Caco-2 (cell line): ENCODE results near the gene JPH3. TPM values are rescaled to one million over a fixed set of nuclear protein-coding genes. Genes with fewer than 3 reads are reported as not detected.

Experiments
- BruUV-seq: library from RNA; stranded (reverse); fragments of 400-500 nt; replicated peaks from 2 replicates; lab custom pipeline; 2021; lab: Mats Ljungman, UMichigan
- CTCF ChIA-PET: fragments of 300-600 bp; sonication (Branson Sonifier 250); formaldehyde crosslinking; loops from one replicate; lab custom pipeline; 2022; ENCODE audit warnings: antibody characterized with exemption; lab: Charles Lee
- POLR2A ChIA-PET: fragments of 300-600 bp; sonication (Branson Sonifier 250); formaldehyde crosslinking; loops from one replicate; lab custom pipeline; 2022; ENCODE audit warnings: antibody characterized with exemption; lab: Charles Lee
- DNase-seq, 2 experiments: peaks; one replicate each; pipeline versions ENCODE4 v3.0.0 to v3.0.0-alpha.2; 2020 to 2022
- H3K27me3 ChIP-seq: replicated peaks from 2 replicates; pipeline ENCODE4 v1.6.0; 2011; ENCODE audit warnings: low read length; ENCODE audit not compliant: control insufficient read depth, insufficient read depth
- H3K36me3 ChIP-seq: 2 replicates; pipeline ENCODE4 v1.5.1; 2011; ENCODE audit warnings: low read length; ENCODE audit not compliant: control insufficient read depth, insufficient read depth
- H3K4me1 ChIP-seq: fragments of 250-450 bp; sonication (Bioruptor Pico); 2 replicates; pipeline ENCODE4 v1.5.1; 2020; ENCODE audit warnings: mild to moderate bottlenecking
- H3K4me3 ChIP-seq: 2 replicates; pipeline ENCODE4 v1.5.1; 2011; ENCODE audit warnings: low read depth, mild to moderate bottlenecking, control low read depth, low read length
- H3K9me3 ChIP-seq: fragments of 250-450 bp; sonication (Bioruptor Pico); 2 replicates; pipeline ENCODE4 v1.5.1; 2020; ENCODE audit warnings: mild to moderate bottlenecking, moderate library complexity
- H3K27ac Mint-ChIP-seq: one replicate; pipeline ENCODE4 v1.8.0; 2022; ENCODE audit warnings: mixed read lengths; ENCODE audit not compliant: unreplicated experiment
- H3K27me3 Mint-ChIP-seq: one replicate; pipeline ENCODE4 v1.8.0; 2022; ENCODE audit warnings: mixed read lengths; ENCODE audit not compliant: insufficient read depth, unreplicated experiment
- H3K36me3 Mint-ChIP-seq: one replicate; pipeline ENCODE4 v1.8.0; 2022; ENCODE audit warnings: mild to moderate bottlenecking, mixed read lengths; ENCODE audit not compliant: insufficient read depth, unreplicated experiment
- H3K4me1 Mint-ChIP-seq: one replicate; pipeline ENCODE4 v1.8.0; 2022; ENCODE audit warnings: low read depth, mixed read lengths; ENCODE audit not compliant: unreplicated experiment
- H3K4me3 Mint-ChIP-seq: one replicate; pipeline ENCODE4 v1.8.0; 2022; ENCODE audit warnings: mild to moderate bottlenecking, moderate library complexity, mixed read lengths; ENCODE audit not compliant: unreplicated experiment
- H3K9me3 Mint-ChIP-seq: one replicate; pipeline ENCODE4 v1.8.0; 2022; ENCODE audit warnings: mixed read lengths; ENCODE audit not compliant: unreplicated experiment
- intact Hi-C: fragments of 100-400 bp; cut with micrococcal nuclease; formaldehyde crosslinking; loops from one replicate; pipeline ENCODE4 v1.10.0; 2022; ENCODE audit not compliant: unreplicated experiment
- total RNA-seq: library from RNA; stranded (reverse); gene quantifications from 2 replicates; pipeline ENCODE4 v1.2.3, GENCODE V29; 2022
- TF ChIP-seq, protein P1 (sequence below), 2 experiments: fragments of 200-600 bp in 1 of 2; IDR thresholded peaks; 1 replicate in 1 of 2; 2 replicates in 1 of 2; pipeline versions ENCODE4 v1.5.1 to v1.8.0; 2011 to 2022; ENCODE audit warnings: antibody characterized with exemption in 1 of 2, control low read depth in 1 of 2, inconsistent platforms in 1 of 2, low read depth in 1 of 2, low read length in 1 of 2, mild to moderate bottlenecking in 1 of 2, moderate library complexity in 1 of 2; ENCODE audit not compliant: insufficient read depth in 1 of 2, severe bottlenecking in 1 of 2, unreplicated experiment in 1 of 2

Gene JPH3
- total RNA-seq, 1 experiment from 2014 or later: 4.8 TPM

DNA sequence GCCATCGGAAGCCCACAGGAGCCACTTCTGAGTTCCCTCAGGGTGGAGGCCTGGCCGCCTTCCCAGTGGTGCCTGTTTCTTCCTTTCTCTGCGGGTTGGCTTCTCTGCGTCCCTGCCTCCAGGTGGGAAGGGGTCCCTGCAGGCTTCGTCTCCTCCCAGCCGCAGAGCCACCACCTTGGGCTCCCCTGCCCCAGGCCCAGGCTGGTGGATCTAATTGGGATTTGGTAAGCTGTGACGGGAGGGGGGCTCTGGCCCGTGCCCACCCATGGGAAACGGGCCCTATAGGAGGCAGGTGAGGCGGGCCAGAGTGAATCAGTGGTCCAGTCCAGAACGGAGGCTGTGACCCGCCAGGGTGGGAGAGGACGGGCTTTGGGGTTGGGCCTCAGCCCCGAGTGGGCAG, 32.1 kb downstream of the JPH3 start:
- no peaks in the 10 kb centered on the region for H3K36me3 Mint-ChIP-seq
- H3K27me3 Mint-ChIP-seq: peaks cover 31% of the 10 kb centered on the region
- H3K9me3 Mint-ChIP-seq: peaks cover 23% of the 10 kb centered on the region
- TF ChIP-seq, protein P1, sequence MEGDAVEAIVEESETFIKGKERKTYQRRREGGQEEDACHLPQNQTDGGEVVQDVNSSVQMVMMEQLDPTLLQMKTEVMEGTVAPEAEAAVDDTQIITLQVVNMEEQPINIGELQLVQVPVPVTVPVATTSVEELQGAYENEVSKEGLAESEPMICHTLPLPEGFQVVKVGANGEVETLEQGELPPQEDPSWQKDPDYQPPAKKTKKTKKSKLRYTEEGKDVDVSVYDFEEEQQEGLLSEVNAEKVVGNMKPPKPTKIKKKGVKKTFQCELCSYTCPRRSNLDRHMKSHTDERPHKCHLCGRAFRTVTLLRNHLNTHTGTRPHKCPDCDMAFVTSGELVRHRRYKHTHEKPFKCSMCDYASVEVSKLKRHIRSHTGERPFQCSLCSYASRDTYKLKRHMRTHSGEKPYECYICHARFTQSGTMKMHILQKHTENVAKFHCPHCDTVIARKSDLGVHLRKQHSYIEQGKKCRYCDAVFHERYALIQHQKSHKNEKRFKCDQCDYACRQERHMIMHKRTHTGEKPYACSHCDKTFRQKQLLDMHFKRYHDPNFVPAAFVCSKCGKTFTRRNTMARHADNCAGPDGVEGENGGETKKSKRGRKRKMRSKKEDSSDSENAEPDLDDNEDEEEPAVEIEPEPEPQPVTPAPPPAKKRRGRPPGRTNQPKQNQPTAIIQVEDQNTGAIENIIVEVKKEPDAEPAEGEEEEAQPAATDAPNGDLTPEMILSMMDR (IDR thresholded peaks at IDR 0.05; ENCODE audit: insufficient read depth in 1 of 2, low read depth in 1 of 2, low read length in 1 of 2, severe bottlenecking in 1 of 2, unreplicated experiment in 1 of 2): no peak
- no peak for DNase-seq
- H3K4me1 Mint-ChIP-seq: peaks cover 9% of the 10 kb centered on the region
- intact Hi-C loops: no loop called here
- no peak overlapping the region for H3K27ac Mint-ChIP-seq
- H3K4me3 Mint-ChIP-seq: no peak overlapping the region
- peaks cover 18% of the 10 kb centered on the region for H3K9me3 ChIP-seq
- ChIA-PET CTCF (interaction anchor here (2.2 to 3.8 kb wide), 4 partner anchors 14 to 173 kb away, joined by 21 to 187 read pairs (median 34); no protein-coding TSS in a partner anchor), POLR2A (interaction anchor here (0.6 kb wide), 1 partner anchor 57 kb away, joined by 3 read pairs; no protein-coding TSS in a partner anchor)
- no TSS peak for BruUV-seq
- H3K36me3 ChIP-seq: no peaks in the 10 kb centered on the region
- H3K4me1 ChIP-seq: peaks cover 7% of the 10 kb centered on the region; the same call in 1 of the 2 replicates
- H3K4me3 ChIP-seq: no peak overlapping the region
- H3K27me3 ChIP-seq: 0 out of 2 replicates have a peak, but pooled peaks cover 2% of the 10 kb centered on the region

- Histone ChIP-seq H3K9me3 (peaks cover 14% of the 10 kb centered on the region), H3K4me3 (peak overlapping the region; percentile 28), H3K4me1 (peaks cover 7% of the 10 kb centered on the region; the same call in 1 of the 2 replicates), H3K36me3 (no peaks in the 10 kb centered on the region), H3K27me3 (no peaks in the 10 kb centered on the region)
- peak; percentile 67 to 75 for DNase-seq
- intact Hi-C loops: loop anchor here (1.0 to 5.0 kb wide), 5 partner anchors 47 to 243 kb away; partner anchors contain the start of gene MAP1LC3B
- Mint-ChIP-seq H3K27me3 (peaks cover 31% of the 10 kb centered on the region), H3K4me3 (peak overlapping the region; percentile 66), H3K27ac (no peak overlapping the region), H3K4me1 (peaks cover 9% of the 10 kb centered on the region), H3K9me3 (peaks cover 17% of the 10 kb centered on the region), H3K36me3 (no peaks in the 10 kb centered on the region)
- TF ChIP-seq, protein P1 (IDR thresholded peaks at IDR 0.05; ENCODE audit: insufficient read depth in 1 of 2, low read depth in 1 of 2, low read length in 1 of 2, severe bottlenecking in 1 of 2, unreplicated experiment in 1 of 2): peak; percentile 86
- no TSS peak for BruUV-seq
- ChIA-PET POLR2A (no interaction called here), CTCF (interaction anchor here (0.6 to 3.8 kb wide), 46 partner anchors 7 to 279 kb away, joined by 3 to 187 read pairs (median 6); partner anchors contain the start of gene KLHDC4)
Observed at GRCh38 chr16:87635541-87636049, 33.3 kb downstream of the JPH3 start.

- Mint-ChIP-seq H3K9me3 (peaks cover 11% of the 10 kb centered on the region), H3K27ac (no peak overlapping the region), H3K27me3 (peaks cover 27% of the 10 kb centered on the region), H3K4me3 (peak overlapping the region; percentile 66), H3K4me1 (peaks cover 9% of the 10 kb centered on the region), H3K36me3 (no peaks in the 10 kb centered on the region)
- peak overlapping the region; percentile 28 for H3K4me3 ChIP-seq
- H3K36me3 ChIP-seq: no peaks in the 10 kb centered on the region
- intact Hi-C loops: loop anchor here (1.0 to 5.0 kb wide), 5 partner anchors 48 to 244 kb away; partner anchors contain the start of gene MAP1LC3B
- H3K9me3 ChIP-seq: peaks cover 8% of the 10 kb centered on the region
- no TSS peak for BruUV-seq
- ChIA-PET POLR2A (no interaction called here), CTCF (interaction anchor here (0.6 to 3.8 kb wide), 48 partner anchors 8 to 280 kb away, joined by 3 to 187 read pairs (median 5); partner anchors contain the start of gene KLHDC4)
- TF ChIP-seq, protein P1 (IDR thresholded peaks at IDR 0.05; ENCODE audit: insufficient read depth in 1 of 2, low read depth in 1 of 2, low read length in 1 of 2, severe bottlenecking in 1 of 2, unreplicated experiment in 1 of 2): peak; percentile 91 to 93
- H3K4me1 ChIP-seq: peaks cover 7% of the 10 kb centered on the region; the same call in 1 of the 2 replicates
- peak; percentile 87 to 90 for DNase-seq
- no peaks in the 10 kb centered on the region for H3K27me3 ChIP-seq
Observed at GRCh38 chr16:87636050-87636684, 33.9 kb downstream of the JPH3 start.
